Measurements from ENCODE around the gene SNTB2.
A peak's percentile ranks its signal among the peaks of the same experiment; 100 is the strongest.
"Not testable (repeated sequence)": the region's sequence is repeated elsewhere in the genome, so short reads cannot be mapped to it uniquely, and the experiment has no call there.

Gene SNTB2

DNA sequence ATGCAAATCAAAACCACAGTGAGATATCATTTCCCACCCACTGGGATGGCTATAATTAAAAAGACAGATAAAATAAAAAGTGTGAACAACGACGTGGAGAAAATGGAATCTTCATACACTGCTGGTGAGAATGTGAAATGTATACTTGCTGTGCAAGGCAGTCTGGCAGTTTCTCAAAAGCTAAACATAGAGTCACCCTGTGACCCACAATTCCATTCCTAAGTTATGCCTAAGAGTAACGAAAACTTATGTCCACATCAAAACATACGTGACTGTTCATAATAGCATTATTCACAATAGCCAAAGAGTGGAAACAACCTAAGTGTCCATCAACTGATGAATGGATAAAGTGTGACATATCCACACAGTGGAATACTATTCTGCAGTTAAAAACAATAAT is 86.0 kb downstream of the SNTB2 start:
- Mint-ChIP-seq H3K4me1 (ENCODE audit: low read depth) (peaks cover 1% of the 10 kb centered on the region), H3K27me3 (ENCODE audit: low read depth) (no peaks in the 10 kb centered on the region), H3K9me3 (no peaks in the 10 kb centered on the region), H3K4me3 (no peak overlapping the region), H3K36me3 (ENCODE audit: low read depth) (peaks cover 8% of the 10 kb centered on the region), H3K27ac (no peak overlapping the region)

DNA sequence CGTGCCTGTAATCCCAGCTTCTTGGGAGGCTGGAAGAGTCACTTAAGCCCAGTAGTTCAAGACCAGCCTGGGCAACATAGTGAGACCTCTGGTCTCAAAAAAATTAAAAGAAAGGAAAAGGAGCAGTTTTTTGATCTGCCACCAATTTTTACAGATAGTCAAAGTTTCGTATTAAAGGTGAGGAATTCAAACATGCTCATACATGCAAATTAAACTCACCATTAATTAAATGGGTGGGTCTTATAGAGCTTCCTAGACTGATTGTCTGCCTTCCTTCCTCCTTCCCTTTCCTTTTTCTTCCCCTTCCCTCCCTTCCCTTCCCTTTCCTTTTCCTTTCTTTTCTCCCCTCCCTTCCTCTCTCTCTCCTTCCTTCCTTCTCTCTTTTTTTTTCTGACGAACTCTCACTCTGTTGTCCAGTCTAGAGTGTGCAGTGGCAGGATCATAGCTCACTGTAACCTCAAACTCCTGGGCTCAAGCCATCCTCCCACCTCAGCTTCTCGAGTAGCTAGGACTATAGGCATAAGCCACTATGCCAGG is 87.8 kb downstream of the SNTB2 start:
- peaks cover 8% of the 10 kb centered on the region for H3K36me3 Mint-ChIP-seq (ENCODE audit: low read depth)
- H3K27ac Mint-ChIP-seq: no peak overlapping the region
- peaks cover 1% of the 10 kb centered on the region for H3K4me1 Mint-ChIP-seq (ENCODE audit: low read depth)
- H3K9me3 Mint-ChIP-seq: no peaks in the 10 kb centered on the region
- no peaks in the 10 kb centered on the region for H3K27me3 Mint-ChIP-seq (ENCODE audit: low read depth)
- no peak overlapping the region for H3K4me3 Mint-ChIP-seq

DNA sequence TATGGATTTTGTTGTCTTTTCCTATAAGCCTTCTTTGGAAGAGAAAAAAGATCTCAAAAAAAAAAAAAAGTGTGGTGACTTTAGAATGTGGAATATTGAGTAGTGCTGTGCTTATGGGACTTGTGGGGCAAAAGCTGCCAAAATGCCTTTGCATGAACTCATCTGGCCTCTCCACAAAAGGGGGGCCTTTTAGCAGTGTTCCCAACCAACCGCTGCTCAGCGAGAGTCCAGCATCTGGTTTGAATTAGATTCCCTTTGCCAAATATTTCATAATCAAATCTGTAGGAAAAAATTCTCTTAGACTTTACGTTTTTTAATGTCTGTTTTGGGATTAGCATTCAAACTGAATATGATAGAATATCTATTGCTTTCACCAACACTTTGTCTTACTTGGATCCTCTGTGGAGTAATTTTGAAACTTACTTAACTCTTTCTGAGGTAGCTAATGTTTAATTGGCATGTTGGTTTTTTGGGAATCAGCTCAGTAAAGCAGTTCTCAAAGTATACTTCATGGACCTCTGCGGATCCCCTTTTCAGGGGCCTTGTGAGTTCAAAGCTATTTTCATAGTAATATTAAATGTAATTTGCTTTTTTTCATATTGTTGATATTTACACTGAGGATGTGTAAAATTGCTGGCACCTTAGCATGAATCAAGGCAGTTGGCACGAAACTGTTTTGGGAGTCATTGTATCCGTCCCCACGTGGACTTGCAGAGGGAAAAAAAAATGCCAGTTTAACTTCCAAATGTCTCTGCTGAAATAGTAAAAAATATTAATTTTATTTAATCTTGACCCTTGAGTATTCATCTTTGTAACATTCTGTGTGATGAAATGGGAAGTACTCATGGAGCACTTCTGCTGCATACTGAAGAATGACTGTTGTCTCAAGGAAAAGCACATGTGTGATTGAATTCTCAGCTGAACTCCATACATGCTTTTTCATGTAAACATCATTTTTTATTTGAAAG is 89.5 kb downstream of the SNTB2 start:
- peaks cover 5% of the 10 kb centered on the region for H3K36me3 Mint-ChIP-seq (ENCODE audit: low read depth)
- no peak overlapping the region for H3K4me3 Mint-ChIP-seq
- no peak overlapping the region for H3K27ac Mint-ChIP-seq
- no peaks in the 10 kb centered on the region for H3K27me3 Mint-ChIP-seq (ENCODE audit: low read depth)
- no peaks in the 10 kb centered on the region for H3K9me3 Mint-ChIP-seq
- no peaks in the 10 kb centered on the region for H3K4me1 Mint-ChIP-seq (ENCODE audit: low read depth)

- no peak overlapping the region for H3K27ac Mint-ChIP-seq
Observed at GRCh38 chr16:69277413-69277812, 90.4 kb downstream of the SNTB2 start.

DNA sequence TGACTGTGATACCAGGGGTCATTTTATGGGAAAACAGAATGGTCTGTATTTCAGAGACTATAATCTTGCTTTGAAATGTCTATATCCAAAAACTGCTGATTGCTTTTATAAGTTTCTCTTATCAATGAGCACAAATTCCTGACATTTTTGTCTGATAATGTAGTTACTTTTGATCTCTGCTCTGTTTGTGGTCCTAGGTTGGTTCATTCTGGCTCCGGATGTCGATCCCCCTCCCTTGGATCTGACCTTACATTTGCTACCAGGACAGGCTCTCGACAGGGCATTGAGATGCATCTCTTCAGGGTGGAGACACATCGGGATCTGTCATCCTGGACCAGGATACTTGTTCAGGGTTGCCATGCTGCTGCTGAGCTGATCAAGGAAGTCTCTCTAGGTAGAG is 96.9 kb downstream of the SNTB2 start:
- no peaks in the 10 kb centered on the region for H3K36me3 Mint-ChIP-seq (ENCODE audit: low read depth)
- H3K27me3 Mint-ChIP-seq (ENCODE audit: low read depth): no peaks in the 10 kb centered on the region
- no peak overlapping the region for H3K4me3 Mint-ChIP-seq
- H3K9me3 Mint-ChIP-seq: no peaks in the 10 kb centered on the region
- H3K4me1 Mint-ChIP-seq (ENCODE audit: low read depth): no peaks in the 10 kb centered on the region
- no peak overlapping the region for H3K27ac Mint-ChIP-seq

More at GRCh38 chr16:69277413-69277812, 90.4 kb downstream of the SNTB2 start:
- Mint-ChIP-seq H3K4me1 (ENCODE audit: low read depth) (no peaks in the 10 kb centered on the region), H3K4me3 (no peak overlapping the region), H3K9me3 (no peaks in the 10 kb centered on the region), H3K27me3 (ENCODE audit: low read depth) (no peaks in the 10 kb centered on the region), H3K36me3 (ENCODE audit: low read depth) (peaks cover 3% of the 10 kb centered on the region)

DNA sequence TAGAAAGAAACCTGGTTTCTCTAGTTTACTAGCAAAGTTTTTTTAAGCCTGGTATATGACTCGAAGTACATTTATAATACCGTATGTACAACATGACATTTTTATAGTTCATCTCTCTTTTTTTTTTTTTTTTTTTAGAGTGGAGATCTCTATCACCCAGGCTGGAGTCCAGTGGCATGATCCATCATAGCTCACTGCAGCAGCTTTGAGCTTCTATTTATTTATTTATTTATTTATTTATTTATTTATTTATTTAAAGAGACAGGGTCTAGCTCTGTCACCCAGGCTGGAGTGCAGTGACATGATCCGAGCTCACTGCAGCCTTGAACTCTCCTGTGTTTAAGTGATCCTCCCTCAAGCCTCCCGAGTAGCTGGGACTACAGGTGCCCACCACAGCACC is 98.3 kb downstream of the SNTB2 start:
- Mint-ChIP-seq H3K4me3 (no peak overlapping the region), H3K4me1 (ENCODE audit: low read depth) (no peaks in the 10 kb centered on the region), H3K9me3 (no peaks in the 10 kb centered on the region), H3K27ac (no peak overlapping the region), H3K27me3 (ENCODE audit: low read depth) (no peaks in the 10 kb centered on the region), H3K36me3 (ENCODE audit: low read depth) (peaks cover 2% of the 10 kb centered on the region)

DNA sequence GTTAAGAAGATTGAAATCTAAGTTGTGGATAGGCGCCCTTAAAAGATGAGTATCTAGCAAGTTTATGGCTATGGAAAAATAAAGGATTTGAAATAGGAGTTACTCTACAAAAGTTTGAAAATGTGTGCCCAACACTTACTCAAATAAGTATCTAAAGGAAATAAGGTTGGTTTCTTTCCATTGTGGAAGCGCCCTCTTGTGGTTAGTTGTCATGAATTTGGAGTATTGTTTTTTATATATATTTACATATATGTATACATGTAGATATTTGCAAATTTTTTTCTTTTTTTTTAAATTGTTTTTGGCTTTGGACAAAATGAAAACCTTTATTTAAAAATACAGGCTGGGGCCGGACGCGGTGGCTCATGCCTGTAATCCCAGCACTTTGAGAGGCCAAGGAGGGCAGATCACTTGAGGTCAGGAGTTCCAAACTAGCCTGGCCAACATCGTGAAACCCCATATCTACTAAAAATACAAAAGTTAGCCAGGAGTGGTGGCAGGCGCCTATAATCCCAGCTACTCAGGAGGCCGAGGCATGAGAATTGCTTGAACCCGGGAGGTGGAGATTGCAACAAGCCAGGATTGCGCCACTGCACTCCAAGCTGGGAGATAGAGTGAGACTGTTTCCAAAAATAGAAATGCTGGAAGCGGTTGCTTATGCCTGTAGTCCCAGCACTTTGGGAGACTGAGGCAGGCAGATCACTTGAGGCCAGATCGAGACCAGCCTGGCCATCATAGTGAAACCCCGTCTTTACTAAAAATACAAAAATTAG is 100.2 kb downstream of the SNTB2 start:
- Mint-ChIP-seq H3K36me3 (ENCODE audit: low read depth) (peaks cover 2% of the 10 kb centered on the region), H3K4me3 (no peak overlapping the region), H3K27me3 (ENCODE audit: low read depth) (no peaks in the 10 kb centered on the region), H3K9me3 (no peaks in the 10 kb centered on the region), H3K27ac (peak overlapping the region; percentile 20), H3K4me1 (ENCODE audit: low read depth) (no peaks in the 10 kb centered on the region)

- H3K9me3 Mint-ChIP-seq; H3K4me3 Mint-ChIP-seq; H3K27me3 Mint-ChIP-seq (ENCODE audit: low read depth); H3K36me3 Mint-ChIP-seq (ENCODE audit: low read depth); H3K27ac Mint-ChIP-seq; H3K4me1 Mint-ChIP-seq (ENCODE audit: low read depth): not testable (repeated sequence)
Observed at GRCh38 chr16:69291657-69292056, 104.7 kb downstream of the SNTB2 start.

GRCh38 chr16:69293401-69293800 is 106.4 kb downstream of the SNTB2 start:
- H3K36me3 Mint-ChIP-seq (ENCODE audit: low read depth): peaks cover 4% of the 10 kb centered on the region

GRCh38 chr16:69294051-69294450 is 107.1 kb downstream of the SNTB2 start:
- no peaks in the 10 kb centered on the region for H3K9me3 Mint-ChIP-seq
- no peak overlapping the region for H3K27ac Mint-ChIP-seq
- peaks cover 4% of the 10 kb centered on the region for H3K36me3 Mint-ChIP-seq (ENCODE audit: low read depth)
- H3K4me1 Mint-ChIP-seq (ENCODE audit: low read depth): no peaks in the 10 kb centered on the region
- no peak overlapping the region for H3K4me3 Mint-ChIP-seq
- no peaks in the 10 kb centered on the region for H3K27me3 Mint-ChIP-seq (ENCODE audit: low read depth)

More at GRCh38 chr16:69293401-69293800, 106.4 kb downstream of the SNTB2 start:
- H3K27ac Mint-ChIP-seq: no peak overlapping the region
- no peaks in the 10 kb centered on the region for H3K27me3 Mint-ChIP-seq (ENCODE audit: low read depth)
- no peaks in the 10 kb centered on the region for H3K4me1 Mint-ChIP-seq (ENCODE audit: low read depth)
- no peak overlapping the region for H3K4me3 Mint-ChIP-seq
- no peaks in the 10 kb centered on the region for H3K9me3 Mint-ChIP-seq

DNA sequence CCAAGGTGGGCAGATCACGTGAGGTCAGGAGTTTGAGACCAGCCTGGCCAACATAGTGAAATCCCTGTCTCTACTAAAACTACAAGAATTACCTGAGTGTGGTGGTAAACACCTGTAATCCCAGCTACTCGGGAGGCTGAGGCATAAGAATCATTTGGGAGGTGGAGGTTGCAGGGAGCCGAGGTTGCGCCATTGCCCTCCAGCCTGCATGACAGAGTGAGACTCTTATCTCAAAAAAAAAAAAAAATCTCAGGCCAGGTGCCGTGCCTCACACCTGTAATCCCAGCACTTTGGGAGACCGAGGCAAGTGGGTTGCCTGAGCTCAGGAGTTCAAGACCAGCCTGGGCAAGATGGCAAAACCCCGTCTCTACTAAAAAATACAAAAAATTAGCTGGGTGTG is 109.8 kb downstream of the SNTB2 start:
- H3K27ac Mint-ChIP-seq; H3K27me3 Mint-ChIP-seq (ENCODE audit: low read depth); H3K9me3 Mint-ChIP-seq; H3K4me3 Mint-ChIP-seq; H3K36me3 Mint-ChIP-seq (ENCODE audit: low read depth); H3K4me1 Mint-ChIP-seq (ENCODE audit: low read depth): not testable (repeated sequence)

DNA sequence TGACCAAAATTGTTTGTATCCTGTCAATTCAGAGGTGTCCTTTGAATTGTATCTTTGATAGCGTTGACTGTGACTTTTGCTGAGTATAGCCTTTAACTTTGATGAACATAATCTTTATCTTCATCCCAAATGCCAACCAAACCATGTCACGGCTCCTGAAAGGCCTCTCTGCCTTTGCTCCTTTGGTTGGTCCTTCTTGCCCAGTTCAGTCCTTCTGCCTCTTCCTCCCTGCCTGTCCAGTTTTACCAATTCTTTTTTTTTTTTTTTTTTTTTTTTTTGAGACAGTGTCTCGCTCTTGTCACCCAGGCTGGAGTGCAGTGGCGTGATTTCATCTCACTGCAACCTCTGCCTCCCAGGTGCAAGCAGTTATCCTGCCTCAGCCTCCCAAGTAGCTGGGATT is 111.3 kb downstream of the SNTB2 start:
- H3K36me3 Mint-ChIP-seq (ENCODE audit: low read depth): peaks cover 3% of the 10 kb centered on the region
- peak overlapping the region; percentile 41 for H3K27ac Mint-ChIP-seq
- H3K27me3 Mint-ChIP-seq (ENCODE audit: low read depth): no peaks in the 10 kb centered on the region
- no peaks in the 10 kb centered on the region for H3K4me1 Mint-ChIP-seq (ENCODE audit: low read depth)
- H3K4me3 Mint-ChIP-seq: no peak overlapping the region
- no peaks in the 10 kb centered on the region for H3K9me3 Mint-ChIP-seq

DNA sequence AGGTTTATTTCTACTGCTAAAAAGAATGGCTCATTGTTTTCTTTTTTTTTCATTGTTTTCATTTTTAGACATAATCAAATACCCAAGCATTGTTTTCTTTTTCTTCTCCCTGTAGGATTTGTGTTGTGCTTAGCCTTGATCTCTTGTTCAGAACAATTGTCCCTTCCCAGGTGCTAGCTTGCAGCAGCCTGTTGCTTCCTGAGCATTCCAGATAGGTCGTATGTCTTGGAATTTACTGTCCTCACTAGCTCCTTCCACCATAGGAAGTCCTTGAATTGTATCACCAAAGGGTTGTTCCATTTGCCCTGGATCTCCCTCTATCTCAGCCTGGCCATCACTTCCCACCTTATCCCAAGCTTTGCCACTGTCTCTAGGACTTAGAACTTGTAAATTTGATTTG is 114.2 kb downstream of the SNTB2 start:
- Mint-ChIP-seq H3K4me1 (ENCODE audit: low read depth) (no peaks in the 10 kb centered on the region), H3K36me3 (ENCODE audit: low read depth) (peaks cover 8% of the 10 kb centered on the region), H3K4me3 (no peak overlapping the region), H3K27ac (no peak overlapping the region), H3K27me3 (ENCODE audit: low read depth) (no peaks in the 10 kb centered on the region), H3K9me3 (no peaks in the 10 kb centered on the region)

DNA sequence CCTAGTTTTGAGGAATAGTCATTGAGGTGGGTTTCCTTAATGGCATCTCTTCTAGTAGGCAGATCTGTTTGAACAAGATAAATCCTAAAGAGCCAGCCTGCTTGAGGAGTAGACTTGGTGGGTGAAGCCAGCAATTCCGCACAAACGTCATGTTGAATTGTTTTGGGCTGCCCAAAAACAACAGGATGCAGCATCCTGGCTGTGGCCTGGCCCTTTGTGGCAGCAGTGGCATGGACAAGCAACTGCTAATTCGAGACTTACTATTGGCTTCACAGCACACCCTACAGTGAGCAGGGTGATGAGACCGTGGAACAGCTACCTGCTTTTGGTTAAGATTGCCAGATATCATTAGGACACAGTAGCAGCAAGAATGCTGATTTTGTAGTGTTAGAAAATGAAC is 114.9 kb downstream of the SNTB2 start:
- Mint-ChIP-seq H3K36me3 (ENCODE audit: low read depth) (peaks cover 7% of the 10 kb centered on the region), H3K4me1 (ENCODE audit: low read depth) (no peaks in the 10 kb centered on the region), H3K4me3 (no peak overlapping the region), H3K27ac (no peak overlapping the region), H3K9me3 (no peaks in the 10 kb centered on the region), H3K27me3 (ENCODE audit: low read depth) (no peaks in the 10 kb centered on the region)

DNA sequence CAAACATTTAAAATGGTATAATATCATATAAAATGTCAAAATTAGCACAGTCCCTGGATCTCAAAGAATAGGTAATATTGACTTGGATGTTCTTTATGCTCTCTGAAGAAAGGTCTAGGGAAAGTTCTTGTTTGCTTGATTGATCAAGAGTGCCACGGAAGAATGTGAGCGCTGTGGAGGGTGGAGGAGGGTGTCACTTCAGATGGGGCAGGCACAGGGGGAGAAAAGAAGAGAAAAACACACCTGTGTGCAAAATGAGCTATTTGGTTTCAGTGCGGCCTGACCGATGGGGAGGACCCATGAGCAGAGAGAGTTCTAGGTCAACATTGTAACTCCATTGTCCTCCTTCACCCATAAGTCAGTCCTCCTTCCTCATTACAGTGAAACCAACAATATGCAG is 115.3 kb downstream of the SNTB2 start:
- peaks cover under 1% of the 10 kb centered on the region for H3K4me1 Mint-ChIP-seq (ENCODE audit: low read depth)
- no peak overlapping the region for H3K27ac Mint-ChIP-seq
- peaks cover 7% of the 10 kb centered on the region for H3K36me3 Mint-ChIP-seq (ENCODE audit: low read depth)
- H3K27me3 Mint-ChIP-seq (ENCODE audit: low read depth): no peaks in the 10 kb centered on the region
- no peak overlapping the region for H3K4me3 Mint-ChIP-seq
- no peaks in the 10 kb centered on the region for H3K9me3 Mint-ChIP-seq

Measured in T-helper 1 cell treated with Interleukin-12 subunit alpha and Interleukin-12 subunit beta and Interleukin-4 antibody, amounts not matched to agents 30 μg/mL and 1 μg/mL, for 36 hours (primary cell).